DOHH2 (cell line): ENCODE measurements around the gene NDE1.
A peak's percentile ranks its signal among the peaks of the same experiment; 100 is the strongest.
"Not testable (repeated sequence)": the region's sequence is repeated elsewhere in the genome, so short reads cannot be mapped to it uniquely, and the experiment has no call there.

ENCODE experiments used
- H3F3A ChIP-seq: fragments of 200-600 bp; sonication (generic), shearing (Covaris generic); 2 replicates; pipeline ENCODE4 v1.6.0; 2016; ENCODE audit warnings: antibody characterized with exemption, mild to moderate bottlenecking; ENCODE audit not compliant: control insufficient read depth, insufficient read depth
- H3K27ac ChIP-seq: fragments of 200-600 bp; sonication (generic); 2 replicates; pipeline ENCODE4 v1.5.1; 2014; ENCODE audit warnings: low read depth, mild to moderate bottlenecking, low read length, moderate library complexity
- H3K27me3 ChIP-seq: fragments of 200-600 bp; sonication (generic); 2 replicates; pipeline ENCODE4 v1.6.1; 2014; ENCODE audit warnings: mild to moderate bottlenecking, low read length, mixed read lengths; ENCODE audit not compliant: control insufficient read depth
- H3K36me3 ChIP-seq: fragments of 200-600 bp; sonication (generic); 2 replicates; pipeline ENCODE4 v1.6.1; 2014; ENCODE audit warnings: mild to moderate bottlenecking, low read length, moderate library complexity, mixed read lengths; ENCODE audit not compliant: control insufficient read depth
- H3K4me1 ChIP-seq: fragments of 200-600 bp; sonication (generic); 2 replicates; pipeline ENCODE4 v1.6.1; 2014; ENCODE audit warnings: mild to moderate bottlenecking, low read length, mixed read lengths; ENCODE audit not compliant: control insufficient read depth
- H3K4me2 ChIP-seq: fragments of 200-600 bp; sonication (generic); 2 replicates; pipeline ENCODE4 v1.6.0; 2014; ENCODE audit warnings: mild to moderate bottlenecking, low read length, moderate library complexity
- H3K4me3 ChIP-seq: fragments of 200-600 bp; sonication (generic); 2 replicates; pipeline ENCODE4 v1.5.1; 2014; ENCODE audit warnings: mild to moderate bottlenecking, low read length, mixed read lengths
- H3K79me2 ChIP-seq: fragments of 200-600 bp; sonication (generic); 2 replicates; pipeline ENCODE4 v1.6.1; 2014; ENCODE audit warnings: mild to moderate bottlenecking, low read length, mixed read lengths; ENCODE audit not compliant: control insufficient read depth
- H3K9me2 ChIP-seq: fragments of 200-600 bp; sonication (generic); replicated peaks from 2 replicates; pipeline ENCODE4 v1.6.1; 2014; ENCODE audit warnings: mild to moderate bottlenecking, low read length, mixed read lengths; ENCODE audit not compliant: control insufficient read depth
- H3K9me3 ChIP-seq: fragments of 200-600 bp; sonication (generic); 2 replicates; pipeline ENCODE4 v1.6.1; 2014; ENCODE audit warnings: antibody characterized with exemption, low read length, mixed read lengths; ENCODE audit not compliant: control insufficient read depth, insufficient read depth
- H4K20me1 ChIP-seq: fragments of 200-600 bp; sonication (generic); 2 replicates; pipeline ENCODE4 v1.6.0; 2014; ENCODE audit warnings: low read depth, mild to moderate bottlenecking, antibody characterized with exemption, low read length, moderate library complexity; ENCODE audit not compliant: control insufficient read depth, insufficient read depth
- CTCF ChIP-seq: fragments of 200-600 bp; sonication (generic); IDR thresholded peaks from one replicate; pipeline ENCODE4 v1.5.1; 2014; ENCODE audit warnings: antibody characterized with exemption, mild to moderate bottlenecking, low read depth, low read length; ENCODE audit not compliant: poor library complexity, severe bottlenecking
- EZH2phosphoT487 ChIP-seq: fragments of 200-600 bp; sonication (generic); IDR thresholded peaks from 2 replicates; pipeline ENCODE4 v1.6.1; 2017; ENCODE audit warnings: borderline replicate concordance, mild to moderate bottlenecking, antibody characterized with exemption, low read length, moderate library complexity, mixed read lengths

NDE1 gene

GRCh38 chr16:15644267-15644961, 5.6 kb upstream of the NDE1 start:
- peaks cover 58% of the 10 kb centered on the region for H3K4me1 ChIP-seq
- H3K9me3 ChIP-seq: no peaks in the 10 kb centered on the region
- H3K4me2 ChIP-seq: peak overlapping the region; percentile 72
- H3K27me3 ChIP-seq: no peaks in the 10 kb centered on the region
- H3K79me2 ChIP-seq: peaks cover 27% of the 10 kb centered on the region
- no peaks in the 10 kb centered on the region for H4K20me1 ChIP-seq
- peak overlapping the region; percentile 82 for H3K4me3 ChIP-seq
- peaks cover 7% of the 10 kb centered on the region for H3K36me3 ChIP-seq
- no peak for TF ChIP-seq CTCF
- TF ChIP-seq EZH2phosphoT487: no peak
- peaks cover 44% of the 10 kb centered on the region for H3F3A ChIP-seq
- peak overlapping the region; percentile 95 for H3K27ac ChIP-seq
- no peaks in the 10 kb centered on the region for H3K9me2 ChIP-seq

- 0 out of 2 replicates have a peak overlapping the region, but pooled peaks have one; percentile 95 for H3K27ac ChIP-seq
- H3K4me2 ChIP-seq: peak overlapping the region; percentile 72
- H4K20me1 ChIP-seq, H3K27me3 ChIP-seq, H3K9me2 ChIP-seq, H3K9me3 ChIP-seq, H3K36me3 ChIP-seq: not testable (repeated sequence)
- H3F3A ChIP-seq: peaks cover 38% of the 10 kb centered on the region
- peaks cover 27% of the 10 kb centered on the region for H3K79me2 ChIP-seq
- peak overlapping the region; percentile 82; the same call in 1 of the 2 replicates for H3K4me3 ChIP-seq
- peaks cover 57% of the 10 kb centered on the region for H3K4me1 ChIP-seq
Measured at GRCh38 chr16:15644962-15645465, 5.0 kb upstream of the NDE1 start.

- H4K20me1 ChIP-seq, H3K9me2 ChIP-seq, H3K27ac ChIP-seq, H3K9me3 ChIP-seq, H3K4me3 ChIP-seq, H3K27me3 ChIP-seq, H3K36me3 ChIP-seq, H3K4me2 ChIP-seq: not testable (repeated sequence)
- Histone ChIP-seq H3K4me1 (peaks cover 40% of the 10 kb centered on the region), H3K79me2 (peaks cover 26% of the 10 kb centered on the region), H3F3A (peaks cover 22% of the 10 kb centered on the region)
Measured at GRCh38 chr16:15646557-15647293, 3.3 kb upstream of the NDE1 start.

- H3K9me3 ChIP-seq: no peaks in the 10 kb centered on the region
- H3K9me2 ChIP-seq: no peaks in the 10 kb centered on the region
- no peaks in the 10 kb centered on the region for H4K20me1 ChIP-seq
- no peak overlapping the region for H3K4me3 ChIP-seq
- peaks cover 6% of the 10 kb centered on the region for H3K36me3 ChIP-seq
- H3K27ac ChIP-seq: no peak overlapping the region
- H3K4me1 ChIP-seq: peaks cover 47% of the 10 kb centered on the region
- no peaks in the 10 kb centered on the region for H3K27me3 ChIP-seq
- TF ChIP-seq EZH2phosphoT487: no peak
- TF ChIP-seq CTCF: no peak
- H3K4me2 ChIP-seq: no peak overlapping the region
- H3K79me2 ChIP-seq: peaks cover 27% of the 10 kb centered on the region
- peaks cover 16% of the 10 kb centered on the region for H3F3A ChIP-seq
Measured at GRCh38 chr16:15647294-15648014, 2.6 kb upstream of the NDE1 start.
